HG02870 (cell line): ENCODE measurements around the gene SULT1A4.
A peak's percentile ranks its signal among the peaks of the same experiment; 100 is the strongest.
"Not testable (repeated sequence)": the region's sequence is repeated elsewhere in the genome, so short reads cannot be mapped to it uniquely, and the experiment has no call there.

Experiments
- ATAC-seq: cut with Tn5 transposase; IDR thresholded peaks from one replicate; pipeline ENCODE4 v1.9.1; 2021; ENCODE audit warnings: mild to moderate bottlenecking, moderate library complexity; ENCODE audit not compliant: unreplicated experiment

SULT1A4 gene

GRCh38 chr16:29459706-29460646 lies at the start of gene SULT1A4:
TSS of gene SULT1A4 (plus strand) at chr16:29459913. CDS start at chr16:29461386, 1,473 bp downstream.
- ATAC-seq, result not testable (repeated sequence)

GRCh38 chr16:29423587-29423986 lies 36.1 kb upstream of the SULT1A4 start:
- not testable (repeated sequence) for ATAC-seq

GRCh38 chr16:29425390-29425789 lies 34.3 kb upstream of the SULT1A4 start:
- not testable (repeated sequence) for ATAC-seq

GRCh38 chr16:29453754-29454153 lies 6.0 kb upstream of the SULT1A4 start:
- peak; percentile 3 for ATAC-seq

- ATAC-seq, result peak; percentile 88
Observed at GRCh38 chr16:29454269-29454668, 5.4 kb upstream of the SULT1A4 start, which contains the start of the genes BOLA2 and SLX1B. TSS of gene BOLA2 (minus strand) at chr16:29454351. CDS start at chr16:29454253, 98 bp downstream. TSS of gene SLX1B (plus strand) at chr16:29454533.

GRCh38 chr16:29454828-29455227 lies 4.9 kb upstream of the SULT1A4 start:
- peak; percentile 55 for ATAC-seq

GRCh38 chr16:29457660-29458059 lies 2.1 kb upstream of the SULT1A4 start:
- ATAC-seq, result not testable (repeated sequence)

GRCh38 chr16:29460647-29461030 lies 926 bp downstream of the SULT1A4 start:
- not testable (repeated sequence) for ATAC-seq

- not testable (repeated sequence) for ATAC-seq
Observed at GRCh38 chr16:29465985-29466824, 6.5 kb downstream of the SULT1A4 start.

GRCh38 chr16:29466904-29467303 lies 7.2 kb downstream of the SULT1A4 start:
- not testable (repeated sequence) for ATAC-seq

- ATAC-seq, result not testable (repeated sequence)
Observed at GRCh38 chr16:29467654-29468366, 8.1 kb downstream of the SULT1A4 start.

- ATAC-seq, result not testable (repeated sequence)
Observed at GRCh38 chr16:29469660-29470059, 9.9 kb downstream of the SULT1A4 start.

- not testable (repeated sequence) for ATAC-seq
Observed at GRCh38 chr16:29472065-29472464, 12.4 kb downstream of the SULT1A4 start.

- not testable (repeated sequence) for ATAC-seq
Observed at GRCh38 chr16:29482276-29482675, 22.6 kb downstream of the SULT1A4 start.

- not testable (repeated sequence) for ATAC-seq
Observed at GRCh38 chr16:29506308-29506707, 46.6 kb downstream of the SULT1A4 start, which contains the start of gene NPIPB12. TSS of gene NPIPB12 (minus strand) at chr16:29506408.
